Heart right ventricle (tissue), 16 donors: Measurements from ENCODE around the gene KCNE4. TPM values are rescaled to one million over a fixed set of nuclear protein-coding genes. Genes with fewer than 3 reads are reported as not detected.
A peak's percentile ranks its signal among the peaks of the same experiment; 100 is the strongest.

ENCODE experiments used
- ATAC-seq, 8 donors: fragments of 200-7000 bp; cut with Tn5 transposase; one replicate each; pipeline ENCODE4 v1.9.1; 2020; ENCODE audit warnings: mild to moderate bottlenecking in 8 of 8, moderate library complexity in 8 of 8, moderate number of reproducible peaks in 1 of 8
- DNase-seq, 2 donors: peaks; one replicate each; pipeline ENCODE4 v3.0.0-alpha.2; 2020
- H3K27ac ChIP-seq, 10 donors: fragments of 200-600 bp; sonication (generic) in 2 of 10; one replicate each; pipeline versions ENCODE4 v1.5.0 to v1.8.0; 2020 to 2022; ENCODE audit warnings: mild to moderate bottlenecking in 3 of 10
- H3K27me3 ChIP-seq, 7 donors: fragments of 200-600 bp; one replicate each; pipeline ENCODE4 v1.8.0; 2021 to 2022; ENCODE audit warnings: mild to moderate bottlenecking in 2 of 7
- H3K36me3 ChIP-seq, 9 donors: fragments of 200-600 bp; sonication (generic) in 1 of 9; one replicate each; pipeline versions ENCODE4 v1.5.0 to v1.8.0; 2020 to 2022; ENCODE audit warnings: mild to moderate bottlenecking in 2 of 9
- H3K4me1 ChIP-seq, 9 donors: fragments of 200-600 bp; sonication (generic) in 1 of 9; one replicate each; pipeline versions ENCODE4 v1.5.0 to v1.8.0; 2020 to 2022; ENCODE audit warnings: mild to moderate bottlenecking in 4 of 9
- H3K4me3 ChIP-seq, 10 donors: fragments of 200-600 bp; sonication (generic) in 2 of 10; one replicate each; pipeline versions ENCODE4 v1.5.0 to v1.8.0; 2020 to 2022; ENCODE audit warnings: mild to moderate bottlenecking in 7 of 10, moderate library complexity in 2 of 10
- H3K9me3 ChIP-seq, 11 donors: fragments of 200-600 bp in 10 of 11; sonication (generic) in 2 of 11; one replicate each; pipeline versions ENCODE4 v1.5.0 to v1.8.0; 2013 to 2022; ENCODE audit warnings: mild to moderate bottlenecking in 2 of 11, control low read depth in 1 of 11, moderate library complexity in 1 of 11
- WGBS, 2 donors: extraction: QIAGEN DNeasy Blood & Tissue Kit; methylation state at CpG; one replicate each; pipeline ENCODE4 v1.1.7; 2013; ENCODE audit warnings: inconsistent platforms in 1 of 2; 5-methylcytosine and 5-hydroxymethylcytosine counted together
- intact Hi-C, 10 donors: fragments of 100-400 bp; cut with DNase I; formaldehyde crosslinking; loops; one replicate each; pipeline versions ENCODE4 v1.11.1 to v1.14.2; 2022
- polyA plus RNA-seq, 2 donors: library from polyadenylated mRNA; stranded (reverse); fragments of 200-250 nt; gene quantifications; one replicate each; pipeline ENCODE4 v1.2.3, GENCODE V29; 2013
- total RNA-seq, 10 donors: library from RNA; stranded (reverse); fragmentation: NEBNext Ultra II Directional in 3 of 10; extraction: Animal tissue kit (Norgen Biotek cat#: 25700) in 3 of 10; gene quantifications; one replicate each; pipeline versions ENCODE4 v1.2.1 to v1.2.4, GENCODE V29; 2021 to 2023
- TF ChIP-seq, protein P1 (sequence below), 9 donors: fragments of 200-600 bp; sonication (generic) in 2 of 9; IDR thresholded peaks; one replicate each; pipeline versions ENCODE4 v1.5.0 to v1.8.0; 2021 to 2022; ENCODE audit warnings: antibody characterized with exemption in 9 of 9, mild to moderate bottlenecking in 5 of 9, moderate library complexity in 1 of 9
- donor health status: Arrhythmogenic right ventricular cardiomyopathy.
- donor health status: ischemic (EF 13 %, LVEDD 7.1; RV severe dilation, severe dysfunction).
- donor health status: healthy with polysubstance abuse.
- donor health status: DM: no; HTN: yes; CAD: no.
- donor health status: DM: no; HTN: no; CAD: no.
- donor health status: ischemic (EF 25% LVEDD 6.9; RV normal size, moderate dysfunction).
- donor health status: ischemic (EF 25% LVEDD 5.7; RV mildly dilated, moderate dysfunction).
- donor health status: healthy.
- donor health status: DM: yes; HTN: yes; CAD: no.
- donor health status: Ischemic cardiomyopathy.
- donor health status: ischemic (EF 35%, LVEDD 5.7; RV mildly dilated, moderate dysfunction).
- donor health status: nonischemic (EF 11% LVEDD 7.7; RV severe dilation, severe dysfunction).
- donor health status: DM: yes; HTN: yes; CAD: no.
- donor health status: PGD.
- donor health status: ischemic (EF 29% LVEDD 5.4; RV normal size, mild dysfunction).
- donor health status: nonischemic (EF 23%, LVEDD 6.1; RV moderate dilation, normal function).

Gene KCNE4
- total and polyA plus RNA-seq, 12 donors, result 0.28 to 5.2 (median 1.4) TPM

DNA sequence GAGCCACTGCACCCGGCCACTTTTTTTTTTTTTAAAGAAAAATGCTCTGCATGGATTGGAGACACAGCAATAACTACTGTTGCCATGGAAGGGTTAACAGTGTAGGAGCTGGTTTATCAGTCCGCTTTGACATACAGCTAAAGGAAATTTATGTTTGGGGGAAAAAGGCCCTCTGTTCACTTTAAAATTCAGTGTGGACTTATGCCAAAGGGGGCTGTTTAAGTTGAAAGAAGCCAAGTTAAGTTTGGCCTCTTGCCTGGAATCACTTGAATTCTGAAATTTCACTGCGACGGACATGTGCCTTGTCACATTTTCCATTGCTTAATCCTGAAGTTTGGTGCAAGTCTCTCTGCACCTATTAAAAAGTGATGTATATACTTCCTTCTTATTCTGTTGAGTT lies 3.1 kb downstream of the KCNE4 start:
- peak overlapping the region in 9 of 10 donors; percentile 6 to 61 (median 54) for H3K4me3 ChIP-seq
- WGBS, 2 donors, result 18 to 24% methylated on average over 4 of the region's 4 CpGs
- peak overlapping the region; percentile 59 to 88 (median 81) for H3K27ac ChIP-seq
- no peaks in the 10 kb centered on the region for H3K9me3 ChIP-seq
- peak in 1 of 2 donors; percentile 66 for DNase-seq
- peak in 2 of 8 donors; percentile 23 to 26 for ATAC-seq
- peaks cover 4 to 45% (median 14%) of the 10 kb centered on the region in 9 donors for H3K4me1 ChIP-seq
- intact Hi-C loops, result loop anchor here in 2 of 10 donors (2.0 to 5.0 kb wide), 2 partner anchors 37 to 38 kb away; no protein-coding TSS in a partner anchor
- TF ChIP-seq, protein P1, sequence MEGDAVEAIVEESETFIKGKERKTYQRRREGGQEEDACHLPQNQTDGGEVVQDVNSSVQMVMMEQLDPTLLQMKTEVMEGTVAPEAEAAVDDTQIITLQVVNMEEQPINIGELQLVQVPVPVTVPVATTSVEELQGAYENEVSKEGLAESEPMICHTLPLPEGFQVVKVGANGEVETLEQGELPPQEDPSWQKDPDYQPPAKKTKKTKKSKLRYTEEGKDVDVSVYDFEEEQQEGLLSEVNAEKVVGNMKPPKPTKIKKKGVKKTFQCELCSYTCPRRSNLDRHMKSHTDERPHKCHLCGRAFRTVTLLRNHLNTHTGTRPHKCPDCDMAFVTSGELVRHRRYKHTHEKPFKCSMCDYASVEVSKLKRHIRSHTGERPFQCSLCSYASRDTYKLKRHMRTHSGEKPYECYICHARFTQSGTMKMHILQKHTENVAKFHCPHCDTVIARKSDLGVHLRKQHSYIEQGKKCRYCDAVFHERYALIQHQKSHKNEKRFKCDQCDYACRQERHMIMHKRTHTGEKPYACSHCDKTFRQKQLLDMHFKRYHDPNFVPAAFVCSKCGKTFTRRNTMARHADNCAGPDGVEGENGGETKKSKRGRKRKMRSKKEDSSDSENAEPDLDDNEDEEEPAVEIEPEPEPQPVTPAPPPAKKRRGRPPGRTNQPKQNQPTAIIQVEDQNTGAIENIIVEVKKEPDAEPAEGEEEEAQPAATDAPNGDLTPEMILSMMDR (IDR thresholded peaks at IDR 0.05), result no peak
- H3K36me3 ChIP-seq, result no peaks in the 10 kb centered on the region
- H3K27me3 ChIP-seq, result no peaks in the 10 kb centered on the region

DNA sequence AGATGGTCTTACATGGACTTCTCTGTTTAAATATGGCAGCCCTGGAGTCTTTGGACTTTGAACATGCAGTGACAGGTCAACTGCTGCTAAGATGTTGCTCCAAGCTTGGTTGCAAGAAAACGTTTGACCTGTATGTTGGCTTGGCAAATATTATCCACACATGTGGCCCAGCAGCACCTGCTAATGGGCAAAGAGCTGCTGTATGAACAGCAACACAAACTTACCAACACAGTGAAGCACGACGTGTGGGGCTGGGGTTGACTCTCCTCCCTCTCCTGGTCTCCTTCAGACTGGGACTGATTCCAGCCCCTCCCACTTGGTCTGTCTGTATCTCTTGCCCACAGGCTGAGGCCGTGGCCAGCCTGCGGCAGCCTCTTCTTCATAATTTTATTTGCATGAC lies 3.8 kb downstream of the KCNE4 start:
- ATAC-seq, result no peak
- no peaks in the 10 kb centered on the region for H3K27me3 ChIP-seq
- H3K36me3 ChIP-seq, result no peaks in the 10 kb centered on the region
- WGBS, 2 donors, result 33 to 39% methylated on average over 5 of the region's 5 CpGs
- no peaks in the 10 kb centered on the region for H3K9me3 ChIP-seq
- peak overlapping the region in 6 of 10 donors; percentile 19 to 61 (median 54) for H3K4me3 ChIP-seq
- peak overlapping the region; percentile 53 to 88 (median 81) for H3K27ac ChIP-seq
- TF ChIP-seq, protein P1 (IDR thresholded peaks at IDR 0.05), result no peak
- peak; percentile 19 to 28 for DNase-seq
- peaks cover 4 to 39% (median 14%) of the 10 kb centered on the region in 9 donors for H3K4me1 ChIP-seq
- intact Hi-C loops, result loop anchor here in 2 of 10 donors (2.0 to 5.0 kb wide), 2 partner anchors 36 to 37 kb away; no protein-coding TSS in a partner anchor

DNA sequence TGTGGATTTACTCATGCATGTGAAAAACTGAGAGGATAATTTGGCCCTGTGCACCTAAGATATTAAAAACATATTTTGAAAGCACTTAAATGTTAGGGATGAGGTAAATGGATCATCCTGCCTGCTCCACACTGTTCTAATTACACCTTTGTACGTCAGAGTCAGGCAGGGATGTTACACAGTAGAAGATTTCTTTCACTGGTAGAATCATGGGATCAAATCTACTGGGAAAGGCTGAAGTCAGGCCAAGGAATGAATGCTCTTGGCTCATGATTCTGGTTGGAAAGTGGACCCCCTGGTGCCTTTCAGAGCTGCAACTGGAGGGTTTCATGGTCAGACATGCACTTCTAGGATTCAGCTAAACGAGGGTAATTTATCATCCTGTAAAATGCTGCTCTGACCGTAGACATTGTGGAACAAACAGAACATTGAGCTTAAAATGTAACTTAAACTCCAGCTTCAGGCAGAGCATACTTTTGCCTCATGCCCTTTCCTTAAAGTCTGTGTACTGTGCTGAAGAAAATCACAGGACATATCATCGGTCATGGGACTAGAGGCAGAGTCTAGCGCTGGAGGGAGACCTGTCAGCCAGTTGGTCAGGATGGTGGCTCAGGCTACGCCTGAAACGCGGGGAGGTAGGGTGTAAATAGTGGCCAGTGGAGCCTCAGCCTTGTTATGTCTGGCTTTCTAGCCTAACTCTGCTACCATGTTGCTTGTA lies 4.9 kb downstream of the KCNE4 start:
- H3K9me3 ChIP-seq, result no peaks in the 10 kb centered on the region
- H3K4me3 ChIP-seq, result no peak overlapping the region
- intact Hi-C loops, result loop anchor here in 1 of 10 donors (5.0 kb wide), 1 partner anchor 35 kb away; no protein-coding TSS in a partner anchor
- H3K27me3 ChIP-seq, result no peaks in the 10 kb centered on the region
- ATAC-seq (peak in 2 of 8 donors; percentile 12 to 19), DNase-seq (no peak)
- TF ChIP-seq, protein P1 (IDR thresholded peaks at IDR 0.05), result no peak
- 63 to 79% methylated on average over 8 of the region's 8 CpGs for WGBS, 2 donors
- peak overlapping the region; percentile 36 to 88 (median 66) for H3K27ac ChIP-seq
- no peaks in the 10 kb centered on the region for H3K36me3 ChIP-seq
- peaks cover 4 to 35% (median 14%) of the 10 kb centered on the region in 9 donors for H3K4me1 ChIP-seq

DNA sequence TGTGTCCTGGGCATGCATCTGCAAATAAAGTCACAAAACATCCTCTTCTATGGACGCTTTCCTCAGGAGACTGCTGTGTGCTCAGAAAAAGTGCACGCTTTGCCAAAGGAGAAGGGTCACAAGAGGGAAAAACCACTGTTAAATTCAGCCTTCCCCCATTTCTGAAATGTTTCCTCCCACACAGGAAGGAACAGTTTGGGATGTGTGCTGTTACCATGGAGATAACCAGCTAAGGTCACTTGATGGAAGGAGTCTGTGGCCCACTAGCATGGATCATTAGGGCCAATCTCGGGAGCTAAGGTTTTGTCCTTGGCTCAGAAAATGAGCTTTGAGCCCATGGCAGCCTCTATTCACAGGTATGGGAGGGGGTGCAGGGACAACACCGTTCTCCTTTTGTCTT lies 5.6 kb downstream of the KCNE4 start:
- H3K36me3 ChIP-seq, result no peaks in the 10 kb centered on the region
- TF ChIP-seq, protein P1 (IDR thresholded peaks at IDR 0.05), result no peak
- WGBS, 2 donors, result 50 to 62% methylated on average over 4 of the region's 4 CpGs
- H3K4me1 ChIP-seq, result peaks cover 4 to 35% (median 14%) of the 10 kb centered on the region in 9 donors
- no peaks in the 10 kb centered on the region for H3K9me3 ChIP-seq
- DNase-seq (peak in 1 of 2 donors; percentile 47), ATAC-seq (peak; percentile 32 to 63 (median 48))
- H3K27me3 ChIP-seq, result no peaks in the 10 kb centered on the region
- peak overlapping the region; percentile 9 to 88 (median 56) for H3K27ac ChIP-seq
- H3K4me3 ChIP-seq, result no peak overlapping the region
- intact Hi-C loops, result loop anchor here in 1 of 10 donors (5.0 kb wide), 1 partner anchor 35 kb away; no protein-coding TSS in a partner anchor
